Uterus (tissue), 4 donors: Measurements from ENCODE around the gene NCOA5. TPM values are rescaled to one million over a fixed set of nuclear protein-coding genes. Genes with fewer than 3 reads are reported as not detected.

Source experiments
- DNase-seq, 2 donors: peaks; one replicate each; pipeline ENCODE4 v3.0.0-alpha.2; 2019 to 2020
- H3K27ac ChIP-seq, 2 donors: fragments of 200-600 bp; sonication (generic); 1 replicate in 1 of 2; 2 replicates in 1 of 2; pipeline ENCODE4 v1.5.1; 2016 to 2018
- H3K27me3 ChIP-seq, 2 donors: fragments of 200-600 bp; sonication (generic); one replicate each; pipeline ENCODE4 v1.5.1; 2018 to 2019; ENCODE audit warnings: control low read depth in 1 of 2
- H3K36me3 ChIP-seq, 2 donors: fragments of 200-600 bp; sonication (generic); one replicate each; pipeline ENCODE4 v1.5.1; 2019; ENCODE audit warnings: control low read depth in 1 of 2
- H3K4me1 ChIP-seq, 2 donors: fragments of 200-600 bp; sonication (generic); one replicate each; pipeline ENCODE4 v1.5.1; 2018 to 2019; ENCODE audit warnings: control low read depth in 1 of 2
- H3K4me3 ChIP-seq, 2 donors: fragments of 200-600 bp; sonication (generic); 1 replicate in 1 of 2; 2 replicates in 1 of 2; pipeline ENCODE4 v1.5.1; 2018 to 2019; ENCODE audit warnings: mild to moderate bottlenecking in 1 of 2
- H3K9me3 ChIP-seq, 2 donors: fragments of 200-600 bp; sonication (generic); one replicate each; pipeline ENCODE4 v1.5.1; 2019; ENCODE audit warnings: control low read depth in 1 of 2
- CTCF ChIP-seq, 4 experiments: fragments of 200-600 bp in 2 of 4; fragments of 450-650 bp in 2 of 4; sonication (generic) in 2 of 4; IDR thresholded peaks; one replicate each; pipeline ENCODE4 v1.5.1; 2016 to 2019; ENCODE audit warnings: antibody characterized with exemption in 4 of 4, mild to moderate bottlenecking in 2 of 4, moderate library complexity in 1 of 4
- POLR2A ChIP-seq, 2 donors: fragments of 450-650 bp; IDR thresholded peaks; one replicate each; pipeline ENCODE4 v1.6.1; 2016; ENCODE audit warnings: antibody characterized with exemption in 2 of 2, mild to moderate bottlenecking in 1 of 2, moderate library complexity in 1 of 2
- intact Hi-C: fragments of 100-400 bp; cut with DNase I; formaldehyde crosslinking; loops from one replicate; pipeline ENCODE4 v1.15.1; 2023; ENCODE audit warnings: low total_unique reads
- total RNA-seq, 4 donors: library from RNA; depleted of rRNA in 3 of 4; stranded (reverse); fragments of >200 nt in 3 of 4; gene quantifications; one replicate each; pipeline versions ENCODE4 v1.1.0 to v1.2.4, GENCODE V29; 2014 to 2023
- donor health status: DM: yes; HTN: yes; CAD: no.

NCOA5 gene
- total RNA-seq, 4 donors from 2014 or later, result 8.2 to 37.8 (median 29.5) TPM

DNA sequence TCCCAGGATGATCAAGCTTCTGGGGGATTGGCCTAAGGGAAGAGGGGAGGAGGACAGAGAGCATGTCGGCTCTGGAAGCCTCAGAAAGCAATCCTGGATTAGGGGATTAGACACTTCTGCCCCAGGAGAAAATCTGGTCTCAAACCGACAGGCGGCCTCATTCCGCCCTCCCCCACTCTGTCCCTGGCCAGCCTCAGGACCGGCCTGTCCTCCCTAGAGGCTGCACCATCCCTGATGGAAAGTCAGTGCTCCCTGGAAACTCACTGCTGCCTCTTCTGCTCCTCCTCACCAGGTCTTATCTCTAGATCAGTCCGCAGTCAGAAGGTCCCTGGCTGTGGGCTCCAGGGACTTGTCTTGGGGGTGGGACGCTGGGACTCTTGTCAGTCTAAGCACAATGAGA lies 61.7 kb downstream of the NCOA5 start:
- Histone ChIP-seq H3K36me3 (no peaks in the 10 kb centered on the region), H3K27ac (no peak overlapping the region), H3K4me3 (no peak overlapping the region), H3K4me1 (peaks cover 0 to 6% of the 10 kb centered on the region in 2 donors), H3K27me3 (peaks cover 13 to 27% of the 10 kb centered on the region in 2 donors), H3K9me3 (no peaks in the 10 kb centered on the region)
- DNase-seq, result no peak
- intact Hi-C loops, result no loop called here
- no peak for TF ChIP-seq POLR2A (IDR thresholded peaks at IDR 0.05)
- TF ChIP-seq CTCF (IDR thresholded peaks at IDR 0.05), result no peak

DNA sequence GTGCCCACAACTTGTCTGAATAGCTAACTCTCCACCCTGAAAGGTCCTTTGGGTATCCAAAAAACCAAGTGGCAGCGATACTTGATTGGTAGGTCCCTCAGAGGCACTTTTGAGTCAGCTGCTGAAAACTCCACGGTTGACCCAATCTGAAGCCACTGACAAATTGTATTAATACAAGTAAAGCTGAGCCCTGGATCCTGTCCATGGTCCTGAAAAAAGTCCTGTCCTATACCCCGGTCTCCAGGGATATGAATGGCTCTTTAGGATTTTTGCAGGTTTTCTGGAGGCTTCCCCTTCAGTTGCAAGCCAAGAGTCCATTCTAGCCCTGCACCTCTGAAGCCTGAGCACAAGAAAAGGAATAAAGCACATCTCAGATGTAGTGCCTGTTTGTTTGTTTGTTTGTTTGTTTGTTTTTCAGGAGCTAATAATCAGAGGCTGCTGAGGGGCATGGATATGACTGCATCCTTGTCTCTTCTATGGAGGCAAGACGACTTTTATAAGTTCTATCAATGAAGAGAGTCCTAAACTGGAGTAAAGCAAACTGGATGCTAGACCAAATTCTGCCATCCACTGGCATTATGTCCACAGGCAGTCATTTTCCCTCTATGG lies 62.4 kb downstream of the NCOA5 start:
- Histone ChIP-seq H3K9me3 (no peaks in the 10 kb centered on the region), H3K27me3 (peaks cover 13 to 27% of the 10 kb centered on the region in 2 donors), H3K36me3 (no peaks in the 10 kb centered on the region), H3K27ac (no peak overlapping the region), H3K4me1 (peaks cover 0 to 6% of the 10 kb centered on the region in 2 donors), H3K4me3 (no peak overlapping the region)
- no peak for DNase-seq
- intact Hi-C loops, result no loop called here
- TF ChIP-seq POLR2A (IDR thresholded peaks at IDR 0.05) (no peak), CTCF (IDR thresholded peaks at IDR 0.05) (no peak)

GRCh38 chr20:46025376-46025783 lies 64.4 kb downstream of the NCOA5 start:
- Histone ChIP-seq H3K27me3 (peaks cover 21 to 44% of the 10 kb centered on the region in 2 donors), H3K27ac (no peak overlapping the region), H3K4me3 (no peak overlapping the region), H3K4me1 (no peaks in the 10 kb centered on the region), H3K9me3 (no peaks in the 10 kb centered on the region), H3K36me3 (no peaks in the 10 kb centered on the region)
- no peak for DNase-seq
- intact Hi-C loops, result no loop called here
- TF ChIP-seq POLR2A (IDR thresholded peaks at IDR 0.05) (no peak), CTCF (IDR thresholded peaks at IDR 0.05) (no peak)

GRCh38 chr20:46023999-46024398 lies 65.8 kb downstream of the NCOA5 start:
- H3K27me3 ChIP-seq, result peaks cover 17 to 35% of the 10 kb centered on the region in 2 donors
- H3K27ac ChIP-seq, result no peak overlapping the region
- DNase-seq, result no peak
- intact Hi-C loops, result no loop called here
- H3K4me3 ChIP-seq, result no peak overlapping the region
- no peaks in the 10 kb centered on the region for H3K9me3 ChIP-seq
- no peaks in the 10 kb centered on the region for H3K36me3 ChIP-seq
- TF ChIP-seq POLR2A (IDR thresholded peaks at IDR 0.05), result no peak
- H3K4me1 ChIP-seq, result no peaks in the 10 kb centered on the region

GRCh38 chr20:46023148-46023484 lies 66.6 kb downstream of the NCOA5 start:
- Histone ChIP-seq H3K27me3 (peaks cover 15 to 29% of the 10 kb centered on the region in 2 donors), H3K27ac (no peak overlapping the region), H3K36me3 (no peaks in the 10 kb centered on the region), H3K4me1 (no peaks in the 10 kb centered on the region), H3K4me3 (no peak overlapping the region), H3K9me3 (no peaks in the 10 kb centered on the region)
- intact Hi-C loops, result no loop called here
- TF ChIP-seq POLR2A (IDR thresholded peaks at IDR 0.05) (no peak), CTCF (IDR thresholded peaks at IDR 0.05) (no peak)
- no peak for DNase-seq
